HS-5 (cell line): ENCODE measurements around the gene ACER3.
A peak's percentile ranks its signal among the peaks of the same experiment; 100 is the strongest.
"Not testable (repeated sequence)": the region's sequence is repeated elsewhere in the genome, so short reads cannot be mapped to it uniquely, and the experiment has no call there.

Source experiments
- DNase-seq: peaks from one replicate; pipeline ENCODE4 v3.0.0-alpha.2; 2012; ENCODE audit warnings: low read depth

The ACER3 gene

GRCh38 chr11:76919887-76920746 is 59.4 kb downstream of the ACER3 start:
- DNase-seq: peak; percentile 46

DNA sequence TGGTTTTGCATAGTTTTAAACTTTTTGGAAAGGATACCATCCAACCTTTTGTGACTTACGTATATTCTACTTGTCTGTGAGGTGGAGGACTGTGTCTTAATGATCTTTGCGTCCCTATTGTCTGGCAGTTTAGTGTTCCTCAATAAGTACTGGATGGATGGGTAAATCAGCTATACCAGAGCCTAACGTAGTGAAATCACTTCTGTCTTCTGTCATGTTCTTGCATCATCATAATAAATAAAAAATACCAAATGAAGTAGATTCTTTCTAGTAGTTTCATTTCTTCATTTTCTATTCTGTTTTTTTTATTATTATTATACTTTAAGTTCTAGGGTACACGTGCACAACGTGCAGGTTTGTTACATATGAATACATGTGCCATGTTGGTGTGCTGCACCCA is 66.4 kb downstream of the ACER3 start:
- DNase-seq: no peak

DNA sequence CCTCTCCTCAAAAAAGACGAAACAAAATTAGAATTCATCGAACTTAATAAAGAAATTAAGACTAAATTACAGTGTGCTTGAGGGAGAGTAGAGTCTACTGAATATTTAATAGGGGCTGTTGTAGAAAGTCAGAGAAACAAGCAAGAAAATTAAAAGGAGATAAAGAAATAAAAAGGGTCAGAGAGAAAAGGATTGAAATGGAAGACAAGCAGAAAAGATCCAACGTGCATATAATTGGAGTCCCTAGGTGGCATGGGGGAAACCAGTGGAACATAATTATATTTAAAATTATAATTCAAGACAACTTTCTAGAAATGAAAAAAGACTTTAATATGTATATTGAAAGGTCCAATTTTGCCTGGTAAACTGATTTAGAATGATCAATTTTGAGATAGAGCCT is 74.3 kb downstream of the ACER3 start:
- no peak for DNase-seq

DNA sequence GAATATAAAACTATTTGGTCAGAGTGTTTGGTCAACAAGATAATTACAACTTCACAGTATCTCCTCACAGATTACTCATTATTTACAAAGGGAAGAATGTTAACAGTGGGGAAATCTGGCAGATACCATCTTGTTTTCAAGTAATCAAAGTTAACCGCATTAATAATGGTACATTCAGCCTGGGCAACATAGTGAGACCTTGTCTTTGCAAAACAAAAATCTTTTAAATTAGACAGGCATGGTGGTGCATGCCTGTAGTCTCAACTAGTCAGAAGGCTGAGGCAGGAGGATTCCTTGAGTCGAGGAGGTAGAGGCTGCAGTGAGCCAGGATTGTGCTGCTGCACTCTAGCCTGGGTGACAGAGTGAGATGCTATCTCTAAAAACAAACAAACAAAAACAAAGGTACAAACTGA is 78.5 kb downstream of the ACER3 start:
- DNase-seq: no peak

GRCh38 chr11:76944225-76944624 is 83.5 kb downstream of the ACER3 start:
- DNase-seq: no peak

GRCh38 chr11:76946223-76946622 is 85.5 kb downstream of the ACER3 start:
- DNase-seq: no peak

DNA sequence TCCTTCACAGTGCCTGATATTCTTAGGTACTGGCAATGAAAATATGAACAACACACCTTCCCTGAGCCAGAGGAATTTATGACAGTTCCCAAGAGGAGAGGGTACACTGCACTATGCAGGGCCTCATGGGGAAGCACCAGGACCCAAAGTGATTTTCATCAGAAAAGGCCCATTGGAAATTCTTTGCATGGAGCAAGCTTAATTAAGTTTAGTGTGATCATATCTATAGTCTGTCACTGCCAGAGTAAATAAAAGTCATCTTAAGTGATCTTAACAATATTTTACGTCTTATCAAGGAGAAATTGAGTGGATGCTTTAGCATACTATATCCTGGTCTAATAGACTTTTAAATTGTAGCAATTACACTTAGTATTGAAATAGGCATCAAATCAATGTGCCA is 86.5 kb downstream of the ACER3 start:
- DNase-seq: no peak

DNA sequence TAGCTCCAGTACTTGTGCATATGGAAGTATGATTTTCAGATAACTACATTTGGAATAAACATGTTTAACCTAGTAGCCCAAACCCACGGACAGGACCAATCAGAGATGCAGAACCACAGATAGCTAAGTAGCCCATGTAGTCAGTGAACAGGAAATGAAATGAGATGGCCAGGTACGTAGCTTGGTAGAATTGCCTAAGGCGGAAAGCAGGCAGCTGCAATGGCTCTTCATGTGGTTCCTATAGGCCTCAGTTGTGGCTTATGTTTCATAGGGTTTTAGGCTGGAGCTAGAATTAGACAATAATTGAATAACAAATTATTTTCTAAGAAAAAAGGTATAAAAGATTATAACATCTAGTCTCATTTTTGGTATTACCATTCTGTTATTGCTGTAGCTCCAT is 87.1 kb downstream of the ACER3 start:
- DNase-seq: no peak

DNA sequence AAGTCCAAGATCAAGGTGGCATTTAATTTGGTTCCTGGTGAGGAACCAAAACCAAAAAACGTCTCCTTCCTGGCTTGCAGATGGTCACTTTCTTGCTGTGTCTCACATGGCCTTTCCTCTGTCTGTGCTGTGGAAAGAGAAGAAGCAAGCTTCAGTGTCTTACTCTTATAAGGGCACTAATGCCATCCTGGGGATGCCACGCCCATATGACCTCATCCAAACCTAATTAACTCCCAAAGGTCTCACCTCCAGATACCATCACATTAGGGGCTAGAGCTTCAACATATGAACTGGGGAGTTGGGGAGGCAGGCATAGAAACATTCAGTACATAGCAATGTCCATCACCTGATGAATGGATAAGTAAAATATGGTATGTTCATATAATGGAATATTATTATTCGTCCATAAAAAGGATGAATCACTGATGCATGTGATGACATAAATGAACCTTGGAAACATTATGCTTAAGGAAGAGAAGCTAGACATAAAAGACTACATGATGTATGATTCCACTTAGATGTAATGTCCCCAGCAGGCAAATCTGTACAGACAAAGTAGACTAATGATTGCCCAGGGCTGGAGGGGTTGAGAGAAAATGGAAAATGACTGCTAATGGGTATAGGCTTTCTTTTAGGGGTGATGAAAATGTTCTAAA is 94.9 kb downstream of the ACER3 start:
- no peak for DNase-seq

GRCh38 chr11:76962583-76963416 is 102.1 kb downstream of the ACER3 start:
- DNase-seq: no peak

DNA sequence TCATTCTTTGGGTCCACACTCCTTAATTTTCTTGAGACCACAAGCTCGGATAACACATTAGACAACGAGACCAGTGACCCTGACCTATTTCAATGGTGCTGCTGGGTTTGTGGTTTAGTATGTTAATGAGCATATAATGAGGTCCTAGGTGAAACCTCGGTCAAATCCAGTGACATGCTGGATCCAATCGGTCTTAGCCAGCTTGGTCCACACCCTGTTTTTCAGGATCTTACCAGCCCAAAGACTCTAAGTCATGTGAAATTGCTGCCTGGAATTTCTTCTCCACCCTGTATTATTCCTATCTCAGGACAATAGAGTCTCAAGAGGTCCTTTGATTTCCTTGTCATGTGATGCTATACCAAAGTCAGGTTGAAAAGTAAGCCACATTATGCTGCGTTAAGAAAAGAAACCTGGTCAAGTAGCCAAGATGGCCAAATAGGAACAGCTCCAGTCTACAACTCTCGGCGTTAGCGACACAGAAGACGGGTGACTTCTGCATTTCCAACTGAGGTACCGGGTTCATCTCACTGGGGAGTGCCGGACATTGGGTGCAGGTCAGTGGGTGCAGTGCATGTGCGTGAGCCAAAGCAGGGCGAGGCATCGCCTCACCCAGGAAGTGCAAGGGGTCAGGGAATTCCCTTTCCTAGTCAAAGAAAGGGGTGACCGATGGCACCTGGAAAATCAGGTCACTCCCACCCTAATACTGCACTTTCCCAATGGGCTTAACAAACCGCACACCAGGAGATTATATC is 102.9 kb downstream of the ACER3 start:
- DNase-seq: not testable (repeated sequence)

DNA sequence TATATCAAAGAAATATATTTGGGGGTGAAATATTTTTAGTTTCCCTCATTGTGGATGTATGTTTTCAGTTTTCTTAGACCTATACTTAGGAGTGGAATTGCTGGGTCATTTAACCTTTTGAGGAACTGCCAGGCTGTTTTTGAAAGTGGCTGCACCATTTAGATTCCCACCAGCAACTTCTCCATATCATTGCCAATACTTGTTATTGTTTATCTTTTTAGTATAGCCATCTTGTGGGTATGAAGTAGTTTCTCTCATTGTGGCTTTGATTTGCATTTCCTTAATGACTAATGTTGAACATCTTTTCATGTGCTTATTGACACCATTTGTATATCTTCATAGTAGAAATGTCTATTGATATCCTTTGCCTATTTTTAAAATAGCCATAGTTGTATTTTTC is 111.3 kb downstream of the ACER3 start:
- no peak for DNase-seq

DNA sequence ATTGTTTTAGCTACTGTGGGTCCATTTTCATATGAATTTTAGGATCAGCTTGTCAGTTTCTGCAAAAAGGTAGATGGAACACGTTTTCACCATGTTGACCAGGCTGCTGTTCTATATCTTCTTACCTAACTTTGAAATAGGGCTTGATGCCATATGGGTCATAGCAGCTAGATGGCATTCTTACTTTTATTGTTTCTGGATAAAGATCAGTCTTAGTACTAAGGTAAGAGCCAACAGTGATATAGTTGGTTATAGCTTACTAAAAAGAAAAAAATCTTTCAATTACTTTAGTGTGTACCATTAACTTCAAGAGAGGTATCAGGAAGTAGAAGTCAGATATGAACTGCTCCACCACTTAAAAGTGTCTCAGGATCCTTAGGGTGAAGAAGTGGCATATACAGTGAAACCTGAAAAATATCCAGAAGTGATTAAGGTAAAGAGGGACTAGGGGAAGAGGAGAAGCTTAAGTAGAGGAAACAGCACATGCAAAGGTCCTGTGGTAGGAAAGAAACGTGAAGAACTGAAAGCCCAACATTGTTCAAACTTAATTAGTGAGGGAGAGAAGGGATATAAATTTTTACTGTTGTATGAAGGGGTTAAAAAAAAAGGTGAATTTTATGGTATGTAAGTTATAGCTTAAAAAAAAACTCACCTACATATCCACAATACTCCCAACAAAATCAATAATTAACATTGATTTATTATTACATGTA is 113.6 kb downstream of the ACER3 start:
- DNase-seq: no peak

DNA sequence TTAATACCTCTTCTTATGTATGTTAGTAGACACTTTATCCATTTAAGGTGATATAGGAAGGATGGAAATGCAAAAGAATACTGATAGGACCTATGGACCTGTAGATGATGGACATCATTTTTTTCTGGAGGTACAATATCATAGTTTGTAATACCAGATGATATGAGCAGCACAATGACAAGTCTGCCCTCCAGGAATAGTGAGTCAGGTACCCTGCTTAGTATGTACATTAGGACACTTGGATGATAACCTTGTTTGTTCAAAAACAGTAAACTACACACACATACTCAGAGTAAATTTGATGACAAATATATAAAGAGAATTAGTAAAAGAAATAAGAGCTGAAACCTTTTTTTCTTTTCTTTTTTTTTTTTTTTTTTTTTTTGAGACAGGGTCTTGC is 114.8 kb downstream of the ACER3 start:
- DNase-seq: no peak

DNA sequence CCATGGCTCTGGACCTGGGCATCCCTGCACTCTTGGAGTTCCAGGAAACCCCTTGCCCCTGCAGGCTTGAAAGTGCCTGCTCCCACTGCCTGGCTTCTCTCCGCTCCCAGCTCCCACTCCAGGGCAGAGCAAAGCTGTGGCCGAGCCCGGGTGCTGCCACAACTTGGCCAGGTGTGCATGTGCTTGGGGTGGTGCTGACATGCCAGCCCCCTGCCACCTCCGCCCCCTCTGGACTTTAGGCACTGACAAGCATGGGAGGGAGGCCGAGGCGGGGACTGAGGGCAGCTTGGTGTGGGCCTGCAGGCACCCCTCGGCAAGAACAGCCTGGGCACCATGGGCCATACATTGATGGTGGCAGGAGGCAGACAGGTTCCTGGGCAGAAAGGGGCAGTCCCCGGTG is 117.1 kb downstream of the ACER3 start:
- DNase-seq: no peak

DNA sequence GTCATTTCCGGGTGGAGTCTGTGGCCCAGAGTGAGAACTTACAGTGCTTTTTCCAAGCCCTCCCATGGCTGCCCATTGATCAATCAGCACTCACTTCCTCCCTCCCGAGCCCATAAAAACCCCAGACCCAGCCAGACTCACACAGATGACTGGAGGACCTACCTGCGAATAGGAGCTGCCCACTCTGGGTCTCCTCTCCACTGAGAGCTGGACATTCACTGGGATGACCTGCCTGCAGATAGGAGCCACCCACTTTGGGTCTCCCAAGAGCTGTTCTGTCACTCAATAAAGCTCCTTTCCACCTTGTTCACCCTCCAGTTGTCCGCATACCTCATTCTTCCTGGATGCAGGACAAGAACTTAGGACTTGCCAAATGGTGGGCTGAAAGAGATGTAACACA is 117.5 kb downstream of the ACER3 start:
- no peak for DNase-seq

DNA sequence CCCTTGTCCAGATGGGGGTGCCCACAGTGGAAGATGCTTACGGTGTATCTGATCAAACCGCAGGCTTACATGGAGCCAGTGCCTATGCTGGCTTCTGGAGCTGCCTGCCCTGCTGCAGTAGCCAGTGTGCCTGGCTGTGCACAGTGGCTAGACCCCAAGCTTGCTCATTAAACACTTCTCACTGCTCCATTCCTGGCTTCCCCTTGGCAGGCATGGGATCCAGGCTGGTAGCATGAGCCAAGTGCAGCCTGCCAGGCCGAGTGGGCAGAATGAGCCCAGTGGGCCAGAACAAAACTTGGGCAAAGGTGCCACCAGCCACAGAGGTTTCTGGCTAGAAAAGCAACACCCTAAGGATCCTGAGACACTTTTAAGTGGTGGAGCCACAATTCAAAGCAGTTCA is 118.1 kb downstream of the ACER3 start:
- DNase-seq: no peak

GRCh38 chr11:76980196-76980595 is 119.5 kb downstream of the ACER3 start:
- DNase-seq: no peak

DNA sequence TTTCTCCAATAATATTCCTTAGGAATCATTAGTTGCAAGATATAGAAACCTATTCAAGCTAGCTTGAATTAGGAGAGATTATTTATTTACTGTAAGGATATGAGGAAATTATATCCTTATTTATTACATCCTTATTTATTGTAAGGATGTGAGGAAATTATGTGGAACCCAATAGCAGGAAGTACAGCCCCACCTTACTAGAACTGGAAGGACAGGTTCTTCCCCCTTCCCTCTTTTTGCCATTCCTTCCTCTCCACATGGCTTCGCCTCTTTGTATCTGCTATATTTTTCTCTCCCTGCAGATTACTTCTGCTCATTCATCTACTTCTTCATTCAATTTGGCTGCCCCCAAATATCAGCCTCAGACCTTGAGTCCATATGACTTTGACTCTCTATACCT is 124.0 kb downstream of the ACER3 start:
- DNase-seq: no peak

DNA sequence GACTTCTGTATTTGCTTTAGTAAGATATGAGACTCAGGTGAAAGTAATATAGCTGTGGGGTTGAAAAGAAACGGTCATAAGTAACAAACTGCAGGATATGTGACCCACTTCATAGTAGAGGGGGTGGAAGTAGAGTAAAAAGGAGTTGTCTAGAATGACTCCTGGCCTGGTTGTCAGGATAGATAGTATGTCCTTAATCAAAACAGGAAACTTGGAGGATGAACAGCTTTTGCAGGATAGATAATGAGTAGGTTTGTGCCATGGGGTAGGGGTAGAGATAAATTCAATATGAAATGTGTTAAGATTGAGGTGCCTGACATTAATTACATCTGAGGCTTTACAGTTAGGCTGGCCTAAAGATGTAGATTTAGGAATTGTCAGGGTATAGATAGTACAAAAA is 126.5 kb downstream of the ACER3 start:
- DNase-seq: no peak

- no peak for DNase-seq
Observed at GRCh38 chr11:76990628-76991027, 129.9 kb downstream of the ACER3 start.
